ENCODE data around the gene PRR20E.
"Not testable (repeated sequence)": the region's sequence is repeated elsewhere in the genome, so short reads cannot be mapped to it uniquely, and the experiment has no call there.

GRCh38 chr13:57140235-57140968 is 26.6 kb upstream of the PRR20E start, which contains the start of gene PRR20A:
- TF ChIP-seq, protein P1, sequence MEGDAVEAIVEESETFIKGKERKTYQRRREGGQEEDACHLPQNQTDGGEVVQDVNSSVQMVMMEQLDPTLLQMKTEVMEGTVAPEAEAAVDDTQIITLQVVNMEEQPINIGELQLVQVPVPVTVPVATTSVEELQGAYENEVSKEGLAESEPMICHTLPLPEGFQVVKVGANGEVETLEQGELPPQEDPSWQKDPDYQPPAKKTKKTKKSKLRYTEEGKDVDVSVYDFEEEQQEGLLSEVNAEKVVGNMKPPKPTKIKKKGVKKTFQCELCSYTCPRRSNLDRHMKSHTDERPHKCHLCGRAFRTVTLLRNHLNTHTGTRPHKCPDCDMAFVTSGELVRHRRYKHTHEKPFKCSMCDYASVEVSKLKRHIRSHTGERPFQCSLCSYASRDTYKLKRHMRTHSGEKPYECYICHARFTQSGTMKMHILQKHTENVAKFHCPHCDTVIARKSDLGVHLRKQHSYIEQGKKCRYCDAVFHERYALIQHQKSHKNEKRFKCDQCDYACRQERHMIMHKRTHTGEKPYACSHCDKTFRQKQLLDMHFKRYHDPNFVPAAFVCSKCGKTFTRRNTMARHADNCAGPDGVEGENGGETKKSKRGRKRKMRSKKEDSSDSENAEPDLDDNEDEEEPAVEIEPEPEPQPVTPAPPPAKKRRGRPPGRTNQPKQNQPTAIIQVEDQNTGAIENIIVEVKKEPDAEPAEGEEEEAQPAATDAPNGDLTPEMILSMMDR (conservative IDR thresholded peaks at IDR 0.05) = not testable (repeated sequence)
- not testable (repeated sequence) for TF ChIP-seq EZH2 (IDR thresholded peaks at IDR 0.05; ENCODE audit: low read depth)
